ENCODE results near the gene HGFAC.

The HGFAC gene

GRCh38 chr4:3424522-3425095, 17.2 kb upstream of the HGFAC start:
- no peak for DNase-seq (ENCODE audit: low read depth in 2 of 2)

GRCh38 chr4:3426465-3427133, 15.2 kb upstream of the HGFAC start:
- DNase-seq (ENCODE audit: low read depth in 2 of 2) = no peak

GRCh38 chr4:3427134-3427476, 14.7 kb upstream of the HGFAC start:
- DNase-seq (ENCODE audit: low read depth in 2 of 2) = no peak

GRCh38 chr4:3427706-3428446, 13.9 kb upstream of the HGFAC start:
- no peak for DNase-seq (ENCODE audit: low read depth in 2 of 2)

- DNase-seq (ENCODE audit: low read depth in 2 of 2) = no peak
Measured at GRCh38 chr4:3429651-3430050, 12.1 kb upstream of the HGFAC start.

GRCh38 chr4:3430524-3430923, 11.2 kb upstream of the HGFAC start:
- no peak for DNase-seq (ENCODE audit: low read depth in 2 of 2)

GRCh38 chr4:3431446-3431993, 10.2 kb upstream of the HGFAC start:
- no peak for DNase-seq (ENCODE audit: low read depth in 2 of 2)

GRCh38 chr4:3432381-3432790, 9.4 kb upstream of the HGFAC start:
- no peak for DNase-seq (ENCODE audit: low read depth in 2 of 2)

- DNase-seq (ENCODE audit: low read depth in 2 of 2) = no peak
Measured at GRCh38 chr4:3433138-3433869, 8.5 kb upstream of the HGFAC start.

GRCh38 chr4:3434881-3435685, 6.7 kb upstream of the HGFAC start:
- DNase-seq (ENCODE audit: low read depth in 2 of 2) = no peak

- DNase-seq (ENCODE audit: low read depth in 2 of 2) = no peak
Measured at GRCh38 chr4:3435686-3435956, 6.1 kb upstream of the HGFAC start.

GRCh38 chr4:3436048-3436797, 5.5 kb upstream of the HGFAC start:
- no peak for DNase-seq (ENCODE audit: low read depth in 2 of 2)

GRCh38 chr4:3436798-3437581, 4.8 kb upstream of the HGFAC start:
- DNase-seq (ENCODE audit: low read depth in 2 of 2) = no peak

GRCh38 chr4:3437582-3437936, 4.2 kb upstream of the HGFAC start:
- no peak for DNase-seq (ENCODE audit: low read depth in 2 of 2)

- no peak for DNase-seq (ENCODE audit: low read depth in 2 of 2)
Measured at GRCh38 chr4:3437998-3438846, 3.5 kb upstream of the HGFAC start.

GRCh38 chr4:3438847-3439180, 3.0 kb upstream of the HGFAC start:
- no peak for DNase-seq (ENCODE audit: low read depth in 2 of 2)

- DNase-seq (ENCODE audit: low read depth in 2 of 2) = no peak
Measured at GRCh38 chr4:3439391-3439790, 2.4 kb upstream of the HGFAC start.

- no peak for DNase-seq (ENCODE audit: low read depth in 2 of 2)
Measured at GRCh38 chr4:3440011-3440410, 1.8 kb upstream of the HGFAC start.

- DNase-seq (ENCODE audit: low read depth in 2 of 2) = no peak
Measured at GRCh38 chr4:3440979-3441500, 728 bp upstream of the HGFAC start.
